H9 (cell line): ENCODE data around the gene RAB11FIP5. TPM values are rescaled to one million over a fixed set of nuclear protein-coding genes. Genes with fewer than 3 reads are reported as not detected.

ENCODE experiments used
- DNase-seq: peaks from one replicate; pipeline ENCODE4 v3.0.0-alpha.2; 2017
- H2AFZ ChIP-seq: one replicate; pipeline ENCODE4 v1.6.1; 2013; ENCODE audit warnings: mild to moderate bottlenecking, low read length, control low read depth, moderate library complexity
- H2AK5ac ChIP-seq: 2 replicates; pipeline ENCODE4 v1.6.1; 2013; ENCODE audit warnings: low read length, control low read depth, mixed read lengths; ENCODE audit not compliant: insufficient read length
- H2BK120ac ChIP-seq: one replicate; pipeline ENCODE4 v1.6.1; 2013; ENCODE audit warnings: low read depth, mild to moderate bottlenecking, low read length, control low read depth, inconsistent platforms; ENCODE audit not compliant: poor library complexity, severe bottlenecking
- H2BK12ac ChIP-seq: 2 replicates; pipeline ENCODE4 v1.6.1; 2013; ENCODE audit warnings: low read length, control low read depth, mixed read lengths, low read depth; ENCODE audit not compliant: insufficient read length
- H2BK15ac ChIP-seq: 2 replicates; pipeline ENCODE4 v1.6.1; 2013; ENCODE audit warnings: low read depth, low read length, control low read depth
- H2BK20ac ChIP-seq: one replicate; pipeline ENCODE4 v1.6.1; 2013; ENCODE audit warnings: low read depth, mild to moderate bottlenecking, low read length, control low read depth, inconsistent platforms; ENCODE audit not compliant: poor library complexity, severe bottlenecking
- H2BK5ac ChIP-seq: 2 replicates; pipeline ENCODE4 v1.6.1; 2013; ENCODE audit warnings: low read length, control low read depth, mixed read lengths; ENCODE audit not compliant: insufficient read length
- H3K14ac ChIP-seq: 2 replicates; pipeline ENCODE4 v1.6.1; 2013; ENCODE audit warnings: low read length, control low read depth; ENCODE audit not compliant: insufficient read depth
- H3K18ac ChIP-seq: 2 replicates; pipeline ENCODE4 v1.6.1; 2013; ENCODE audit warnings: low read depth, mild to moderate bottlenecking, mixed read lengths, low read length, control low read depth; ENCODE audit not compliant: insufficient read length
- H3K23ac ChIP-seq: 2 replicates; pipeline ENCODE4 v1.6.1; 2013; ENCODE audit warnings: low read length, control low read depth, mixed read lengths, low read depth; ENCODE audit not compliant: insufficient read length
- H3K23me2 ChIP-seq: 2 replicates; pipeline ENCODE4 v1.6.1; 2013; ENCODE audit warnings: low read depth, mild to moderate bottlenecking, mixed read lengths, low read length, control low read depth; ENCODE audit not compliant: insufficient read length, poor library complexity, severe bottlenecking
- H3K27ac ChIP-seq: 2 replicates; pipeline ENCODE4 v1.5.1; 2013; ENCODE audit warnings: low read length, control low read depth, mixed read lengths, low read depth; ENCODE audit not compliant: insufficient read length
- H3K27me3 ChIP-seq: 2 replicates; pipeline ENCODE4 v1.6.1; 2013; ENCODE audit warnings: low read length, control low read depth, inconsistent platforms; ENCODE audit not compliant: insufficient read depth
- H3K4ac ChIP-seq: 2 replicates; pipeline ENCODE4 v1.6.1; 2013; ENCODE audit warnings: low read depth, mild to moderate bottlenecking, control low read depth, inconsistent platforms, low read length, moderate library complexity
- H3K4me1 ChIP-seq: 2 replicates; pipeline ENCODE4 v1.6.1; 2013; ENCODE audit warnings: low read length, control low read depth, inconsistent platforms; ENCODE audit not compliant: insufficient read depth
- H3K4me2 ChIP-seq: 2 replicates; pipeline ENCODE4 v1.6.1; 2013; ENCODE audit warnings: low read length, control low read depth, mixed read lengths; ENCODE audit not compliant: insufficient read length, insufficient read depth
- H3K56ac ChIP-seq: 2 replicates; pipeline ENCODE4 v1.6.1; 2013; ENCODE audit warnings: low read depth, mild to moderate bottlenecking, mixed read lengths, low read length, control low read depth; ENCODE audit not compliant: insufficient read length
- H3K79me1 ChIP-seq: 2 replicates; pipeline ENCODE4 v1.6.1; 2013; ENCODE audit warnings: low read depth, mild to moderate bottlenecking, moderate library complexity, low read length, control low read depth, inconsistent platforms; ENCODE audit not compliant: insufficient read depth, poor library complexity, severe bottlenecking
- H3K79me2 ChIP-seq: 2 replicates; pipeline ENCODE4 v1.6.1; 2013; ENCODE audit warnings: low read length, control low read depth, inconsistent platforms; ENCODE audit not compliant: insufficient read depth
- H3K9ac ChIP-seq: 2 replicates; pipeline ENCODE4 v1.6.1; 2013; ENCODE audit warnings: low read length, control low read depth, mixed read lengths; ENCODE audit not compliant: insufficient read length; ENCODE audit errors: extremely low read depth
- H3K9me3 ChIP-seq: one replicate; pipeline ENCODE4 v1.6.1; 2013; ENCODE audit warnings: low read depth, low read length, inconsistent platforms; ENCODE audit not compliant: control insufficient read depth
- H3T11ph ChIP-seq: one replicate; pipeline ENCODE4 v1.6.1; 2013; ENCODE audit warnings: mild to moderate bottlenecking, low read length, control low read depth, inconsistent platforms
- H4K20me1 ChIP-seq: one replicate; pipeline ENCODE4 v1.6.1; 2013; ENCODE audit not compliant: control insufficient read depth, insufficient read length, insufficient read depth
- H4K5ac ChIP-seq: 2 replicates; pipeline ENCODE4 v1.6.1; 2013; ENCODE audit warnings: low read depth, mild to moderate bottlenecking, mixed read lengths, low read length, control low read depth; ENCODE audit not compliant: insufficient read length
- H4K8ac ChIP-seq: replicated peaks from 2 replicates; pipeline ENCODE4 v1.6.1; 2013; ENCODE audit warnings: low read length, control low read depth, mixed read lengths, low read depth; ENCODE audit not compliant: insufficient read length
- H4K91ac ChIP-seq: 2 replicates; pipeline ENCODE4 v1.6.1; 2013; ENCODE audit warnings: low read depth, mild to moderate bottlenecking, moderate library complexity, mixed read lengths, low read length, control low read depth; ENCODE audit not compliant: insufficient read length
- H3K27ac Mint-ChIP-seq, 3 experiments: 2 replicates in 2 of 3; 3 replicates in 1 of 3; pipeline ENCODE4 v1.8.0; 2020 to 2021; ENCODE audit warnings: mixed read lengths in 3 of 3, mild to moderate bottlenecking in 1 of 3, moderate library complexity in 1 of 3
- H3K27me3 Mint-ChIP-seq: 2 replicates; pipeline ENCODE4 v1.8.0; 2021; ENCODE audit warnings: low read depth, mild to moderate bottlenecking, moderate library complexity, mixed read lengths
- H3K36me3 Mint-ChIP-seq, 3 experiments: 2 replicates in 2 of 3; 3 replicates in 1 of 3; pipeline ENCODE4 v1.8.0; 2020 to 2021; ENCODE audit warnings: low read depth in 3 of 3, mixed read lengths in 3 of 3; ENCODE audit not compliant: insufficient read depth in 1 of 3
- H3K4me1 Mint-ChIP-seq, 2 experiments: 2 replicates each; pipeline ENCODE4 v1.8.0; 2020; ENCODE audit warnings: mixed read lengths in 2 of 2
- H3K4me3 Mint-ChIP-seq, 2 experiments: 2 replicates in 1 of 2; 3 replicates in 1 of 2; pipeline ENCODE4 v1.8.0; 2020 to 2021; ENCODE audit warnings: mild to moderate bottlenecking in 2 of 2, mixed read lengths in 2 of 2, moderate library complexity in 1 of 2
- H3K9me3 Mint-ChIP-seq, 2 experiments: 2 replicates in 1 of 2; 3 replicates in 1 of 2; pipeline ENCODE4 v1.8.0; 2020; ENCODE audit warnings: mild to moderate bottlenecking in 2 of 2, mixed read lengths in 2 of 2, moderate library complexity in 1 of 2
- WGBS: extraction: QIAGEN DNeasy Blood & Tissue Kit; methylation state at CpG from one replicate; pipeline ENCODE4 v1.1.7; 2013; ENCODE audit warnings: missing lambda C conversion rate, low lambda C conversion rate, mixed read lengths; ENCODE audit not compliant: insufficient read length; ENCODE audit errors: extremely low coverage; 5-methylcytosine and 5-hydroxymethylcytosine counted together
- total RNA-seq: library from RNA; stranded (reverse); gene quantifications from 2 replicates; pipeline ENCODE4 v1.2.1, GENCODE V29; 2021
- TF ChIP-seq, protein P1 (sequence below): fragments of 200-600 bp; sonication (generic); conservative IDR thresholded peaks from 3 replicates; pipeline ENCODE4 v1.8.0; 2021; ENCODE audit warnings: antibody characterized with exemption, mild to moderate bottlenecking

Gene RAB11FIP5
- total RNA-seq, 1 experiment from 2014 or later: 7.1 TPM

DNA sequence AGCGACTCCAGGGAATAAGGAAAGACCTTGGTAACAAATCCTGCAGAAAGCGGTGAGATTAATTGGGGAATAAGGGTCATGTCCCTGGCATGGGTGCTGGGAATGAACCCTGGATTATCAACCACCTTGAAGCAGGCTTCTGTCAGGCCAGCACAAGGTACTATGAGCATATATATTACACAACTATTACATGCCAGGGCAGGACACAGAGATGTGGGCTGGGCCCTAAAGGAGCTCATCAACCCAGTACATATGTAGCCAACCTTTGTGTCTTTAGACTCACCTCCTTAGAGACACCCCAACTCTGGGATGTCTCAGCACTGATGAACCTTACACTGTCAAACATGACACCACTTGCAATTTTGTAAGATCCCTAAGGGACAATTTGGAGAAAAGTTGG is 44.6 kb downstream of the RAB11FIP5 start:
- H3K36me3 Mint-ChIP-seq: peaks cover 0 to 11% (median 7%) of the 10 kb centered on the region in 3 experiments; a peak in 5 of 7 replicates
- no peak overlapping the region for H3K18ac ChIP-seq
- no peak overlapping the region for H2AFZ ChIP-seq
- H2AK5ac ChIP-seq: no peak overlapping the region
- H4K8ac ChIP-seq: no peak overlapping the region
- H2BK120ac ChIP-seq: no peak overlapping the region
- no peak overlapping the region for H2BK20ac ChIP-seq
- H3K23me2 ChIP-seq: peaks cover 7% of the 10 kb centered on the region
- H3K4me3 Mint-ChIP-seq: peak overlapping the region in 1 of 2 experiments; percentile 21; a peak in 2 of 5 replicates
- H3K79me1 ChIP-seq: peaks cover 6% of the 10 kb centered on the region
- peaks cover 6% of the 10 kb centered on the region for H3K27me3 Mint-ChIP-seq
- no CpG with 5 or more reads among the region's 2 CpGs for WGBS
- no peak for DNase-seq
- H3K4me2 ChIP-seq: peak overlapping the region; percentile 70
- TF ChIP-seq, protein P1, sequence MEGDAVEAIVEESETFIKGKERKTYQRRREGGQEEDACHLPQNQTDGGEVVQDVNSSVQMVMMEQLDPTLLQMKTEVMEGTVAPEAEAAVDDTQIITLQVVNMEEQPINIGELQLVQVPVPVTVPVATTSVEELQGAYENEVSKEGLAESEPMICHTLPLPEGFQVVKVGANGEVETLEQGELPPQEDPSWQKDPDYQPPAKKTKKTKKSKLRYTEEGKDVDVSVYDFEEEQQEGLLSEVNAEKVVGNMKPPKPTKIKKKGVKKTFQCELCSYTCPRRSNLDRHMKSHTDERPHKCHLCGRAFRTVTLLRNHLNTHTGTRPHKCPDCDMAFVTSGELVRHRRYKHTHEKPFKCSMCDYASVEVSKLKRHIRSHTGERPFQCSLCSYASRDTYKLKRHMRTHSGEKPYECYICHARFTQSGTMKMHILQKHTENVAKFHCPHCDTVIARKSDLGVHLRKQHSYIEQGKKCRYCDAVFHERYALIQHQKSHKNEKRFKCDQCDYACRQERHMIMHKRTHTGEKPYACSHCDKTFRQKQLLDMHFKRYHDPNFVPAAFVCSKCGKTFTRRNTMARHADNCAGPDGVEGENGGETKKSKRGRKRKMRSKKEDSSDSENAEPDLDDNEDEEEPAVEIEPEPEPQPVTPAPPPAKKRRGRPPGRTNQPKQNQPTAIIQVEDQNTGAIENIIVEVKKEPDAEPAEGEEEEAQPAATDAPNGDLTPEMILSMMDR: no peak
- H3T11ph ChIP-seq: no peak overlapping the region
- H3K4me1 ChIP-seq: peaks cover 7% of the 10 kb centered on the region; the same call in 1 of the 2 replicates
- no peak overlapping the region for H3K56ac ChIP-seq
- H3K4ac ChIP-seq: no peak overlapping the region
- H4K91ac ChIP-seq: no peak overlapping the region
- no peak overlapping the region for H4K5ac ChIP-seq
- H3K27ac Mint-ChIP-seq: no peak overlapping the region
- H3K23ac ChIP-seq: no peak overlapping the region
- no peak overlapping the region for H3K9ac ChIP-seq
- peaks cover 7% of the 10 kb centered on the region; the same call in 1 of the 2 replicates for H3K79me2 ChIP-seq
- H3K14ac ChIP-seq: no peak overlapping the region
- no peaks in the 10 kb centered on the region for H3K9me3 ChIP-seq
- H2BK5ac ChIP-seq: no peak overlapping the region
- no peak overlapping the region for H2BK12ac ChIP-seq
- no peak overlapping the region for H3K27ac ChIP-seq
- no peaks in the 10 kb centered on the region for H3K27me3 ChIP-seq
- no peak overlapping the region for H2BK15ac ChIP-seq
- peaks cover 2% of the 10 kb centered on the region for H4K20me1 ChIP-seq
- peaks cover 39 to 47% of the 10 kb centered on the region in 2 experiments for H3K4me1 Mint-ChIP-seq
- no peaks in the 10 kb centered on the region for H3K9me3 Mint-ChIP-seq
